ENCODE data around the gene KRT71.

Gene KRT71

DNA sequence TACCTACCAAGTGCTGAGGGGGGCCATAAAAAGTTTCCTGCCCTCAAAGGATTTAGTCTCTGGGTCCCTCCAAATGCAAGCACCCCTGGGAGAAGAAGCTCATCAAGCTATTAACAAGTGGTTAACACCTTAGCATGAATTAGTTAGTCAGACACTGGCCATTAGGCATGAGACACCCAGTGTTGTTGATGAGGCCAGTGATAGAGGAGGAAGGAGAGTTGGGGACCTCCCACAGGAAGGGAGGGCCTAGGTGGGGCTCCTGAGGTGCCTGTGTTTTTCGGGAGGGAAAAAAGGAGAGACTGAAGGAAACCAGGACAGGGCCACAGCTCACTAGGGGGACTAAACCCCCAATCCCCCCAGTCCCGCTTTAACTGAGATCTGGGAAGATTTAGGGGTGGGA, 4.5 kb upstream of the KRT71 start:
- no peak overlapping the region for H3K27ac ChIP-seq (ENCODE audit: low read depth, low read length, severe bottlenecking)
- H3K4me1 ChIP-seq (ENCODE audit: control insufficient read depth, insufficient read depth, low read length, poor library complexity, severe bottlenecking) = no peaks in the 10 kb centered on the region
- H3K4me3 ChIP-seq (ENCODE audit: extremely low read depth, insufficient read depth, low read length, poor library complexity, severe bottlenecking) = no peak overlapping the region
- no peaks in the 10 kb centered on the region for H3K36me3 ChIP-seq (ENCODE audit: control insufficient read depth, insufficient read depth, low read length)
- no peaks in the 10 kb centered on the region for H3K9me3 ChIP-seq (ENCODE audit: control insufficient read depth, low read length)
- 70 to 77% methylated on average over 1 to 2 of the region's 2 CpGs for WGBS, 2 experiments (ENCODE audit: insufficient coverage in 2 of 2)

DNA sequence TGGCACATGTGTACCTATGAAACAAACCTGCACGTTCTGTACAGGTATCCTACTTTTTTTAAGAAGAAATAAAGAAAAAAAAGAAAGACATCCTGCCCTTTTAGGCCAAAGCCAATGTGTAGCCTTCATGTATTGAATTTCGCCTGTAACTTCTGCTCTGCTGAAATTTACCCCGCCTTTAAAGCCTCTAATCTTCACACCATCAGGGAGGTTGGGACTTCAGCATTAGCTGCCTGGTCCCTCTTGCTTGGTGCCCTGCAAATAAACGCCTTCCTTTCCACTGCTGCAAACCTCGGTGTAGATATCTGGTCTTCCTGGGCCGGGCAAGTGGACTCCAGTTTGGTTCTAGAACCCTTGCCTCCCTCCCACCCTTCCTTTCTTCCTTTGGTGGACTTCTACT, 2.6 kb upstream of the KRT71 start:
- Histone ChIP-seq H3K9me3 (ENCODE audit: control insufficient read depth, low read length) (no peaks in the 10 kb centered on the region), H3K4me1 (ENCODE audit: control insufficient read depth, insufficient read depth, low read length, poor library complexity, severe bottlenecking) (peaks cover 3% of the 10 kb centered on the region), H3K36me3 (ENCODE audit: control insufficient read depth, insufficient read depth, low read length) (no peaks in the 10 kb centered on the region), H3K27ac (ENCODE audit: low read depth, low read length, severe bottlenecking) (no peak overlapping the region), H3K4me3 (ENCODE audit: extremely low read depth, insufficient read depth, low read length, poor library complexity, severe bottlenecking) (no peak overlapping the region)
- WGBS, 2 experiments (ENCODE audit: insufficient coverage in 2 of 2) = 79 to 84% methylated on average over 5 to 6 of the region's 6 CpGs

DNA sequence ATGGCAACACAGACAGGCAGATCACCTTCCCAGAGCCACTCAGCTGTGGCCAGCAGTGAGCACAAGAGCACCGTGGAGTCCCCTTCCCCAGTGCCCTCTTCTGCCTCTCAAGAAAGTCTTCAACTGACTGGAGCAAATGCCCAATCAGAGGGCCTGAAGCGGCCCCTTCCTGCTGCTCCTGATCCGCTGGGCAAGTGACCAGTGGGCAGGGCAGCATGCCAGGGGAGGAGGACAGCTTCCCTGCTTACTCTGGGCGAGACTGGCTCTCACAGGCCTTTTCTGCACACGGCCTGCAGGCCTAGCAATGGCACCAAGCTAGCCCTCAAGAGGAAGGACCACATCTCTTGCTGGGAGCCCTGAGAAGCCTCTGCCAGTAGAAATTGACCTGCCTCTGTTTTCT, 890 bp downstream of the KRT71 start:
- 86 to 97% methylated on average over 5 of the region's 5 CpGs for WGBS, 2 experiments (ENCODE audit: insufficient coverage in 2 of 2)
- no peak overlapping the region for H3K4me3 ChIP-seq (ENCODE audit: extremely low read depth, insufficient read depth, low read length, poor library complexity, severe bottlenecking)
- peaks cover 3% of the 10 kb centered on the region for H3K4me1 ChIP-seq (ENCODE audit: control insufficient read depth, insufficient read depth, low read length, poor library complexity, severe bottlenecking)
- no peak overlapping the region for H3K27ac ChIP-seq (ENCODE audit: low read depth, low read length, severe bottlenecking)
- H3K36me3 ChIP-seq (ENCODE audit: control insufficient read depth, insufficient read depth, low read length) = no peaks in the 10 kb centered on the region
- no peaks in the 10 kb centered on the region for H3K9me3 ChIP-seq (ENCODE audit: control insufficient read depth, low read length)

DNA sequence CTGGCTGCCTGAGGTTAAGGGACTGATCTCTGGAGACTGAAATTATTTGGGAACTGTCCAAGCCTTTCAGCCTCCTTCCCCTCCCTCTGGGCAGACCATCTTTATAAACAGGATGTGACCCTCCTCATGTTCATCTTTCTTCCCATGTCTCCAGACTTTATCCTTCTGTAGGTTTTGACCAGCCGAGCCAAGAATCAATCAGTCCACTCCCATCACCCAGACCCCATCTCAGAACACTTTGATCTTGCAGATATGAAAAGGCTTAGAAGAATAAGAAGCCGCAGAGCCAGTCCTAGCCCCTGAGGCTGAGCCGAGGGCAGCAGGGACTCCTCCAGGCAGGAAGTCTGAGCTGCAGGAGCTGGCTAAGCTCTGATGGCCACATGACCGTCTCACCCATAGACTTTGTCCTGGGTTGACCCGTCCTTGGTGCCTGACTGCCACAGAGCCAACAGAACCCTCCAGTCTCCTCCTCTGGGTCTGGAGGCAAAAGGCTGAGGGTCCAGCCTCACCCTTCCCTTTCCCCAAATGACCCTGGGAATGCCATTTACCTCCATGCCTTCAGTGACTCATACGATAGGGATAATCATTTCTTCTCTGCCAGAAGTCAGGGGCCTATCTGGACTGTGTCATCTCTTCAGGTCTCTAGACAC, 1.6 kb downstream of the KRT71 start:
- H3K9me3 ChIP-seq (ENCODE audit: control insufficient read depth, low read length) = no peaks in the 10 kb centered on the region
- no peak overlapping the region for H3K27ac ChIP-seq (ENCODE audit: low read depth, low read length, severe bottlenecking)
- 79 to 88% methylated on average over 4 to 5 of the region's 6 CpGs for WGBS, 2 experiments (ENCODE audit: insufficient coverage in 2 of 2)
- H3K4me3 ChIP-seq (ENCODE audit: extremely low read depth, insufficient read depth, low read length, poor library complexity, severe bottlenecking) = no peak overlapping the region
- H3K36me3 ChIP-seq (ENCODE audit: control insufficient read depth, insufficient read depth, low read length) = no peaks in the 10 kb centered on the region
- peaks cover 3% of the 10 kb centered on the region for H3K4me1 ChIP-seq (ENCODE audit: control insufficient read depth, insufficient read depth, low read length, poor library complexity, severe bottlenecking)

DNA sequence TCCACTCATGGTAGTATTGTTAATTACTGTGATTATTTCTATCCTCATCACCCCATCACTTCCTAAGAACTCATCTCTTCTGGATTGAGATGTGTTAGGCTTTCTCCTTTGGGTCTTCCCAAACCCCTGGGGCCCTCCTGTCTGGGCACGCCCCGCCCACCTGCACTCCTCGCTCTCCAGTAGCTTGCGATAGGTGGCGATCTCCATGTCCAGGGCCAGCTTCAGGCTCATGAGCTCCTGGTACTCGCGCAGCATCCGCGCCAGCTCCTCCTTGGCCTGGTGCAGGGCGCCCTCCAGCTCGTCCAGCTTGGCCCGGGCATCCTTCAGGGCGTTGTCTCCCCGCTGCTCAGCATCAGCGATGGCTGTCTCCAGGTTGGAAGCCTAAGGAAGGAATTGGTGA, 6.8 kb downstream of the KRT71 start:
- no peaks in the 10 kb centered on the region for H3K36me3 ChIP-seq (ENCODE audit: control insufficient read depth, insufficient read depth, low read length)
- H3K4me3 ChIP-seq (ENCODE audit: extremely low read depth, insufficient read depth, low read length, poor library complexity, severe bottlenecking) = no peak overlapping the region
- H3K9me3 ChIP-seq (ENCODE audit: control insufficient read depth, low read length) = no peaks in the 10 kb centered on the region
- no peak overlapping the region for H3K27ac ChIP-seq (ENCODE audit: low read depth, low read length, severe bottlenecking)
- WGBS, 2 experiments (ENCODE audit: insufficient coverage in 2 of 2) = 91% methylated on average over 10 to 12 of the region's 15 CpGs
- H3K4me1 ChIP-seq (ENCODE audit: control insufficient read depth, insufficient read depth, low read length, poor library complexity, severe bottlenecking) = no peaks in the 10 kb centered on the region

DNA sequence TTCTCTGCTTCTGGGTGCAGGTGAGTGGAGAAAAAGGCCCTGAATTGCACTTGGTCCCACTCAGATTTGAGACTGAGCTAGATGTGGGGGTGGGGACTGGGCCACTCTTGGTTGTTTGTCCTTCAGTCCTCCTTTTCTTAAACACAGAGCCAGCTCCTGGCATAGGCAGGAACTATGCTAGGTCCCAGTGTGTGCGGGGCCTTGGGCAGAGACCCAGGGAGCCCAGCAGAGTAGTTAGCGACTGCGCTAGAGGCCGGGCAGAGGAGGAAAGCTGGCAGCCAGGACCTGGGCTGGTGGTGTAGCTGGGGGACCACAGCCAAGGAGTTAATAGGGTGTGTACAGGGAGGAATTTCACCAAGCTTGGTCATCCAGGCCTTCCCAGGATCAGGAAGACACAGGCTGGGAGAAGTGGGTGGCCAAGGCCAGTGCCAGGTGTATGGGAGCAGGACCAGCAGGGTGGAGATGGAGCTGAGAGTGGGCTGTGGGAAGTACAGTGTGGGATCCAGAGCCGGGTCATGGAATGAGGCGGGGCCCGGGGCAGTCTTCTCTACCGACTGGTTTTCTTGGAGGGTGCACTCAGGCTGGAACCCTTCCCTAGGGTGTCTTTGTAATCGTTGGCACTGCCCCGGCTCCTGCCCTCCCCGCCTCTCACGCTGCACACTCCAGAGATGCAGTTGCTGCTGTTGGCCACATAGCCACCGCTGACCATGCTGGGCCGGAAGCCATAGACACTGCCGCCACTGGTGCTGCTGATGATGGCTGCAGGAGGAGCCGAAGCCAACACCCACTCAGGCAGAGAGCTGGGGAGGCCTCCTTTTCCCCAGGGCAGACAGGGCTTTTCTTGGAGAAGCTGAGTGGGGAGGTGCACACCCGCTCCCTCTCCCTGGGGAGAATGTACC, 8.7 kb downstream of the KRT71 start:
- Histone ChIP-seq H3K4me1 (ENCODE audit: control insufficient read depth, insufficient read depth, low read length, poor library complexity, severe bottlenecking) (peaks cover 4% of the 10 kb centered on the region), H3K27ac (ENCODE audit: low read depth, low read length, severe bottlenecking) (no peak overlapping the region), H3K36me3 (ENCODE audit: control insufficient read depth, insufficient read depth, low read length) (no peaks in the 10 kb centered on the region), H3K9me3 (ENCODE audit: control insufficient read depth, low read length) (no peaks in the 10 kb centered on the region), H3K4me3 (ENCODE audit: extremely low read depth, insufficient read depth, low read length, poor library complexity, severe bottlenecking) (no peak overlapping the region)
- 86 to 88% methylated on average over 17 of the region's 17 CpGs for WGBS, 2 experiments (ENCODE audit: insufficient coverage in 2 of 2)

DNA sequence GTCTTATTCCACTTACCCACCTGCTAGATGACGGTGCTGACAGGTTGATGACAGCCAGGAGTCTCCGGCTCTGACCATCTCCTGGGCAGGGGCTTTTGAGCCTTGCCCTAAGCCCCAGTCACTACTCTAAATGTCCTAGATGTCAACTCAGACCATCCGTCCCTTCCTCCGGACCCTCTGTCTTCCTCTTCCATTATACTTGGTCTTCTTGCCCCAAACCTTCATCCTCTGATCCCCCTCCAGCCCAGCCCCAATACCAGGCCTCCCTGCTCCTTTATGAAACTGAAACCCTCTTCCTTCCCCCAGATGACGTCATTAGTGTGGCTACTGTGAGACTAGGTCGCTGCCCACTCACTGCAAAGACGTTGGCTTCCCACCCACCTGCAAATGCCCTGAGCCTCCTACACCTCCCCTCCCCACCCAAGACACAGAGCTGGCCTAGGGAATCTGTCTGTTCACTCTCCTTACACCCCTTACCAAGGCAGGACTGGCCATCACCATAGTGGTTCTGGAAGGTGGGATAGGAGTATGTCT, 10.1 kb downstream of the KRT71 start:
- no peak overlapping the region for H3K27ac ChIP-seq (ENCODE audit: low read depth, low read length, severe bottlenecking)
- H3K4me3 ChIP-seq (ENCODE audit: extremely low read depth, insufficient read depth, low read length, poor library complexity, severe bottlenecking) = no peak overlapping the region
- no peaks in the 10 kb centered on the region for H3K9me3 ChIP-seq (ENCODE audit: control insufficient read depth, low read length)
- peaks cover 4% of the 10 kb centered on the region for H3K4me1 ChIP-seq (ENCODE audit: control insufficient read depth, insufficient read depth, low read length, poor library complexity, severe bottlenecking)
- no peaks in the 10 kb centered on the region for H3K36me3 ChIP-seq (ENCODE audit: control insufficient read depth, insufficient read depth, low read length)
- WGBS, 2 experiments (ENCODE audit: insufficient coverage in 2 of 2) = 80 to 87% methylated on average over 5 to 6 of the region's 7 CpGs

DNA sequence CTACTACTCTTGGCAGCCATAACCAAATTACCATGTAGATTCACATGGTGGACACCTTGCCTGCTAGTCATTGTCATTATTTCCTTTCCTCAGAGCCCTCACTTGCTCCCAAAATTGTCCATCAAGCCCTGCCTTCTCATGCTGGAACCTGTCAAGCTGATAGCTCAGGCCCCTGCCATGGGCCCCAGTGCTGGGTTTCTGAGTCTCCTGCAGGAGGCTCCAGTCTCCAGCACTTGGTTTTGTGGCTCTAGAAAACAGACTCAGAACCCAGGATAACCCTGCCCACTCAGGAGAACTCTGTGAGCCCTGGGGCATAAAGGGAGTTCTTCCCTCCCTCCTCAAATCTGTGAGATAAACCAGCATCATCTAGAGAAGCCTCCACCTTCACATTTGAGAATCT, 10.8 kb downstream of the KRT71 start:
- Histone ChIP-seq H3K4me1 (ENCODE audit: control insufficient read depth, insufficient read depth, low read length, poor library complexity, severe bottlenecking) (peaks cover 4% of the 10 kb centered on the region), H3K4me3 (ENCODE audit: extremely low read depth, insufficient read depth, low read length, poor library complexity, severe bottlenecking) (no peak overlapping the region), H3K27ac (ENCODE audit: low read depth, low read length, severe bottlenecking) (no peak overlapping the region), H3K36me3 (ENCODE audit: control insufficient read depth, insufficient read depth, low read length) (no peaks in the 10 kb centered on the region), H3K9me3 (ENCODE audit: control insufficient read depth, low read length) (no peaks in the 10 kb centered on the region)

DNA sequence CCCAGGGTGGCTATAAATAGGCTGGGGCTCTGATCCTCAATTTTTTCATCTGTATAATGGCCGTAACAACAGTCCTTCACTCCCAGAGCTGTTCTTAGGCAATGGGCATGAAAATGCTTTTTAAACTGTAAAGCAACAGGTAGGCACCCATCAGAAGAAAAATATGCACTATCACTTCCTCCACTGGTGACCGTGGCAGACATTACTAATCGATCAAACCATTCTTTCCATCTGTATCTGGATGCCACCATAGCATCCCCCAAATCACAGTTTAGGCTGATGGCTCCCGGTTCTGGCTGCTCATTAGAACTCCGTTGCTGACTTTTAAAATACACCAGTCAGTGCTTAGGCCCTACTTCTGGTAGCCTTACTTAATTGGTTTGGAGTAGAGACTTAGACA, 11.2 kb downstream of the KRT71 start:
- Histone ChIP-seq H3K9me3 (ENCODE audit: control insufficient read depth, low read length) (no peaks in the 10 kb centered on the region), H3K4me1 (ENCODE audit: control insufficient read depth, insufficient read depth, low read length, poor library complexity, severe bottlenecking) (peaks cover 4% of the 10 kb centered on the region), H3K4me3 (ENCODE audit: extremely low read depth, insufficient read depth, low read length, poor library complexity, severe bottlenecking) (no peak overlapping the region), H3K27ac (ENCODE audit: low read depth, low read length, severe bottlenecking) (no peak overlapping the region), H3K36me3 (ENCODE audit: control insufficient read depth, insufficient read depth, low read length) (no peaks in the 10 kb centered on the region)
- WGBS, 2 experiments (ENCODE audit: insufficient coverage in 2 of 2) = 85 to 87% methylated on average over 2 to 4 of the region's 5 CpGs

DNA sequence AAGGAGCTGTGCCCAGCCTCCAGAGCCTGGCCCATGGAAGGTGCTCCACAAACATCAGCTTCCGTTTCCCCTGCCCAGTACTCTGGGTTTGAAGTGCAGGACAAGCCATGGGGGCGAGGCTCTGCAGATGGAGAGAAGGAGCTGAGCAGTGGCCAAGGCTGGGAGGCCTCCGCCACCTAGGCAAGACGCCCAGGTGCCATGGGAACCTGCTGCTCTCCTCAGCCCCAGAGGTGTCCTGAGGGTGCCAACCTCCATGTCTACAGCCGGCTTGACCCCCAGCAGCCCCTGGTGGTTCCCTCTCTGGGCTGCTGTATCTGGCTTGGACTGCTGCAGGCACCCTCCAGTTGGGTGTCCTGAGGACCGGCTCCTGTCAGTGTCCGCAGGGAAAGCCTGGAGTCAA, 12.4 kb downstream of the KRT71 start:
- H3K9me3 ChIP-seq (ENCODE audit: control insufficient read depth, low read length) = no peaks in the 10 kb centered on the region
- H3K4me1 ChIP-seq (ENCODE audit: control insufficient read depth, insufficient read depth, low read length, poor library complexity, severe bottlenecking) = peaks cover 4% of the 10 kb centered on the region
- H3K4me3 ChIP-seq (ENCODE audit: extremely low read depth, insufficient read depth, low read length, poor library complexity, severe bottlenecking) = no peak overlapping the region
- H3K27ac ChIP-seq (ENCODE audit: low read depth, low read length, severe bottlenecking) = no peak overlapping the region
- H3K36me3 ChIP-seq (ENCODE audit: control insufficient read depth, insufficient read depth, low read length) = no peaks in the 10 kb centered on the region
- 94 to 95% methylated on average over 5 to 6 of the region's 7 CpGs for WGBS, 2 experiments (ENCODE audit: insufficient coverage in 2 of 2)

DNA sequence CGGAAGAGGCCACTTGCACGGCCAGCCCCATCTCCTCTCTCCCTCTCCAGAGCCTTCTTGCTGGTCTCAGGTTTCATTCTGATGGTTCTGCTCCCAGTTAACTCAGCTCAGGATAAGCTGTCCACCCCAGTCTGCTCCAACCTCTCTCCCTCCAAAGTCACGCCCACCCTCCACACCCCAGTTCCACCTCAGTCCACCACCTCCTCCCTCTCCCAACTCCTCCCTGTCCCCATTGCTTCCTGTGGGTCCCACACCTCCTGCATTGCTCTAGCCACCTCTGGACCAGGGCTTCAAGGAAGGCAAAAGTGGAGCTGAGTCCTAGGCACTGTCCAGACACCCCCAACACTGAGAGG, 13.1 kb downstream of the KRT71 start:
- no peak overlapping the region for H3K4me3 ChIP-seq (ENCODE audit: extremely low read depth, insufficient read depth, low read length, poor library complexity, severe bottlenecking)
- H3K36me3 ChIP-seq (ENCODE audit: control insufficient read depth, insufficient read depth, low read length) = no peaks in the 10 kb centered on the region
- H3K4me1 ChIP-seq (ENCODE audit: control insufficient read depth, insufficient read depth, low read length, poor library complexity, severe bottlenecking) = peaks cover 4% of the 10 kb centered on the region
- H3K27ac ChIP-seq (ENCODE audit: low read depth, low read length, severe bottlenecking) = no peak overlapping the region
- WGBS, 2 experiments (ENCODE audit: insufficient coverage in 2 of 2) = 71 to 93% methylated on average over 3 of the region's 3 CpGs
- no peaks in the 10 kb centered on the region for H3K9me3 ChIP-seq (ENCODE audit: control insufficient read depth, low read length)
